Stimulated activated CD8-positive, alpha-beta memory T cell treated with anti-CD3 and anti-CD28 coated beads, Interleukin-15, amount 100 ng/mL, for 24 hours (primary cell): Measurements from ENCODE around the gene AGAP1.

Experiments used
- DNase-seq: peaks from one replicate; pipeline ENCODE4 v3.0.0-alpha.2; 2020; ENCODE audit warnings: low read depth

Gene AGAP1

GRCh38 chr2:235609746-235610145 lies 115.9 kb downstream of the AGAP1 start:
- DNase-seq = no peak

GRCh38 chr2:235610696-235611257 lies 116.9 kb downstream of the AGAP1 start:
- no peak for DNase-seq

- no peak for DNase-seq
These were observed 117.5 kb downstream of the AGAP1 start for GRCh38 chr2:235611349-235611748.

- no peak for DNase-seq
These were observed 117.9 kb downstream of the AGAP1 start for GRCh38 chr2:235611756-235612155.

GRCh38 chr2:235612181-235612950 lies 118.5 kb downstream of the AGAP1 start:
- no peak for DNase-seq

GRCh38 chr2:235613649-235614048 lies 119.8 kb downstream of the AGAP1 start:
- DNase-seq = no peak

GRCh38 chr2:235614176-235614860 lies 120.5 kb downstream of the AGAP1 start:
- no peak for DNase-seq

GRCh38 chr2:235614900-235615712 lies 121.3 kb downstream of the AGAP1 start:
- no peak for DNase-seq

GRCh38 chr2:235616885-235617284 lies 123.0 kb downstream of the AGAP1 start:
- no peak for DNase-seq

- DNase-seq = no peak
These were observed 124.2 kb downstream of the AGAP1 start for GRCh38 chr2:235618039-235618438.

- no peak for DNase-seq
These were observed 125.7 kb downstream of the AGAP1 start for GRCh38 chr2:235619544-235619943.

GRCh38 chr2:235621736-235622135 lies 127.9 kb downstream of the AGAP1 start:
- DNase-seq = no peak

GRCh38 chr2:235623111-235623510 lies 129.3 kb downstream of the AGAP1 start:
- DNase-seq = no peak

GRCh38 chr2:235623752-235624151 lies 129.9 kb downstream of the AGAP1 start:
- no peak for DNase-seq

GRCh38 chr2:235626658-235627057 lies 132.8 kb downstream of the AGAP1 start:
- no peak for DNase-seq

- no peak for DNase-seq
These were observed 133.8 kb downstream of the AGAP1 start for GRCh38 chr2:235627682-235628081.

GRCh38 chr2:235630718-235631296 lies 137.0 kb downstream of the AGAP1 start:
- DNase-seq = no peak

GRCh38 chr2:235634435-235635158 lies 140.8 kb downstream of the AGAP1 start:
- DNase-seq = no peak

GRCh38 chr2:235636546-235636945 lies 142.7 kb downstream of the AGAP1 start:
- no peak for DNase-seq

- DNase-seq = no peak
These were observed 144.1 kb downstream of the AGAP1 start for GRCh38 chr2:235637896-235638295.
